Activated CD4-positive, alpha-beta T cell treated with anti-CD3 and anti-CD28 coated beads for 36 hours (primary cell): ENCODE results near the gene MYNN. TPM values are rescaled to one million over a fixed set of nuclear protein-coding genes. Genes with fewer than 3 reads are reported as not detected.
"Not testable (repeated sequence)": the region's sequence is repeated elsewhere in the genome, so short reads cannot be mapped to it uniquely, and the experiment has no call there.

Experiments
- ATAC-seq: fragments of 200-7000 bp; cut with Tn5 transposase; one replicate; pipeline ENCODE4 v1.10.0; 2021; ENCODE audit warnings: mild to moderate bottlenecking, moderate library complexity
- CTCF ChIA-PET: fragments of 350-600 bp; sonication (Branson Sonifier 250); formaldehyde crosslinking; loops from one replicate; lab custom pipeline; 2021; ENCODE audit warnings: antibody characterized with exemption; lab: Charles Lee
- POLR2A ChIA-PET: fragments of 350-600 bp; sonication (Branson Sonifier 250); formaldehyde crosslinking; loops from one replicate; lab custom pipeline; 2021; ENCODE audit warnings: antibody characterized with exemption, inconsistent platforms; lab: Charles Lee
- DNase-seq: peaks from one replicate; pipeline ENCODE4 v3.0.0-alpha.2; 2020
- H3K27ac Mint-ChIP-seq: one replicate; pipeline ENCODE4 v1.8.0; 2021; ENCODE audit warnings: mixed read lengths
- H3K27me3 Mint-ChIP-seq: one replicate; pipeline ENCODE4 v1.8.0; 2021; ENCODE audit warnings: mixed read lengths
- H3K36me3 Mint-ChIP-seq: one replicate; pipeline ENCODE4 v1.8.0; 2021; ENCODE audit warnings: low read depth, mixed read lengths
- H3K4me1 Mint-ChIP-seq: one replicate; pipeline ENCODE4 v1.8.0; 2021; ENCODE audit warnings: mixed read lengths
- H3K4me3 Mint-ChIP-seq: one replicate; pipeline ENCODE4 v1.8.0; 2021; ENCODE audit warnings: mild to moderate bottlenecking, moderate library complexity, mixed read lengths
- H3K9me3 Mint-ChIP-seq: one replicate; pipeline ENCODE4 v1.8.0; 2021; ENCODE audit warnings: low read depth, mixed read lengths
- intact Hi-C, 2 experiments: fragments of 100-400 bp; cut with DNase I in 1 of 2; cut with micrococcal nuclease in 1 of 2; formaldehyde crosslinking; loops; one replicate each; pipeline versions ENCODE4 v1.14.2 to v1.15.1; 2022 to 2024; cut with DNase I, micrococcal nuclease
- total RNA-seq, 2 experiments: library from RNA; stranded (reverse); gene quantifications; one replicate each; pipeline ENCODE4 v1.2.3, GENCODE V29; 2021

MYNN gene
- total RNA-seq: 10 to 100 TPM; 13.6 to 14.2 TPM

- Mint-ChIP-seq H3K4me3 (peak within 1 kb of the TSS; percentile 99), H3K27me3 (no peaks in the 10 kb centered on the region), H3K36me3 (peaks cover 34% of the 10 kb centered on the region), H3K4me1 (peaks cover 45% of the 10 kb centered on the region), H3K27ac (peak within 1 kb of the TSS; percentile 100), H3K9me3 (no peaks in the 10 kb centered on the region)
- ATAC-seq (peak; percentile 80), DNase-seq (peak; percentile 95)
- POLR2A ChIA-PET: interaction anchor here (0.9 to 1.0 kb wide), 3 partner anchors 9 to 194 kb away, joined by 3 to 4 read pairs (median 4); no protein-coding TSS in a partner anchor
- intact Hi-C loops: loop anchor here (1.0 to 10.0 kb wide), 10 partner anchors 8 to 584 kb away; partner anchors contain the start of genes PHC3 (in 2 of the 2), SEC62 (in 2 of the 2), SKIL (in 2 of the 2) and LRRC34 (in 1 of the 2)
- CTCF ChIA-PET: interaction anchor here (0.6 to 2.6 kb wide), 6 partner anchors 10 to 584 kb away, joined by 3 to 15 read pairs (median 6); no protein-coding TSS in a partner anchor
Measured at GRCh38 chr3:169772897-169773816, at the start of gene MYNN. Gene MYNN, plus strand, starts transcription at chr3:169773396. Its CDS starts 900 bp downstream, at chr3:169774296.

- POLR2A ChIA-PET, H3K27ac Mint-ChIP-seq, intact Hi-C loops, H3K36me3 Mint-ChIP-seq, H3K4me3 Mint-ChIP-seq, H3K4me1 Mint-ChIP-seq, DNase-seq, ATAC-seq: not testable (repeated sequence)
- Mint-ChIP-seq H3K27me3 (peaks cover 35% of the 10 kb centered on the region), H3K9me3 (peaks cover 25% of the 10 kb centered on the region)
- CTCF ChIA-PET: interaction anchor here (0.8 to 1.0 kb wide), 2 partner anchors 12 to 289 kb away, joined by 3 to 4 read pairs; no protein-coding TSS in a partner anchor
Measured at GRCh38 chr3:169731857-169732256, 41.3 kb upstream of the MYNN start.

- peaks cover 1% of the 10 kb centered on the region for H3K27me3 Mint-ChIP-seq
- intact Hi-C loops: no loop called here
- H3K4me3 Mint-ChIP-seq: no peak overlapping the region
- ATAC-seq (no peak), DNase-seq (no peak)
- no peaks in the 10 kb centered on the region for H3K4me1 Mint-ChIP-seq
- ChIA-PET POLR2A (no interaction called here), CTCF (interaction anchor here (1.0 kb wide), 1 partner anchor 17 kb away, joined by 3 read pairs; no protein-coding TSS in a partner anchor)
- no peaks in the 10 kb centered on the region for H3K36me3 Mint-ChIP-seq
- no peak overlapping the region for H3K27ac Mint-ChIP-seq
- peaks cover 10% of the 10 kb centered on the region for H3K9me3 Mint-ChIP-seq
Measured at GRCh38 chr3:169739067-169739466, 34.1 kb upstream of the MYNN start.

- ChIA-PET CTCF (interaction anchor here (0.5 to 1.2 kb wide), 11 partner anchors 10 to 889 kb away, joined by 3 to 10 read pairs (median 3); no protein-coding TSS in a partner anchor), POLR2A (no interaction called here)
- intact Hi-C loops: loop anchor here (2.0 to 5.0 kb wide), 3 partner anchors 597 to 1532 kb away; no protein-coding TSS in a partner anchor
- no peak overlapping the region for H3K4me3 Mint-ChIP-seq
- DNase-seq: no peak
- no peak overlapping the region for H3K27ac Mint-ChIP-seq
- no peaks in the 10 kb centered on the region for H3K9me3 Mint-ChIP-seq
- no peaks in the 10 kb centered on the region for H3K36me3 Mint-ChIP-seq
- H3K4me1 Mint-ChIP-seq: peaks cover 16% of the 10 kb centered on the region
- H3K27me3 Mint-ChIP-seq: peaks cover 16% of the 10 kb centered on the region
- no peak for ATAC-seq
Measured at GRCh38 chr3:169744366-169745054, 28.7 kb upstream of the MYNN start.

- H3K9me3 Mint-ChIP-seq: no peaks in the 10 kb centered on the region
- peaks cover 16% of the 10 kb centered on the region for H3K4me1 Mint-ChIP-seq
- ATAC-seq: no peak
- H3K27me3 Mint-ChIP-seq: peaks cover 20% of the 10 kb centered on the region
- no peak overlapping the region for H3K4me3 Mint-ChIP-seq
- intact Hi-C loops: loop anchor here in 1 of 2 experiments (1.0 kb wide), 1 partner anchor 598 kb away; no protein-coding TSS in a partner anchor
- DNase-seq: no peak
- no peaks in the 10 kb centered on the region for H3K36me3 Mint-ChIP-seq
- ChIA-PET CTCF (no interaction called here), POLR2A (no interaction called here)
- H3K27ac Mint-ChIP-seq: no peak overlapping the region
Measured at GRCh38 chr3:169746924-169747323, 26.3 kb upstream of the MYNN start.

GRCh38 chr3:169748670-169749069, 24.5 kb upstream of the MYNN start:
- intact Hi-C loops: no loop called here
- Mint-ChIP-seq H3K4me1 (peaks cover 16% of the 10 kb centered on the region), H3K9me3 (no peaks in the 10 kb centered on the region), H3K27ac (no peak overlapping the region), H3K27me3 (peaks cover 21% of the 10 kb centered on the region), H3K4me3 (no peak overlapping the region), H3K36me3 (no peaks in the 10 kb centered on the region)
- CTCF ChIA-PET: no interaction called here
- POLR2A ChIA-PET: no interaction called here
- DNase-seq (no peak), ATAC-seq (peak; percentile 96)

- H3K27ac Mint-ChIP-seq: no peak overlapping the region
- intact Hi-C loops: no loop called here
- H3K4me3 Mint-ChIP-seq: no peak overlapping the region
Measured at GRCh38 chr3:169750665-169751064, 22.5 kb upstream of the MYNN start.

GRCh38 chr3:169751875-169752274, 21.3 kb upstream of the MYNN start:
- no peaks in the 10 kb centered on the region for H3K9me3 Mint-ChIP-seq
- peaks cover 13% of the 10 kb centered on the region for H3K27me3 Mint-ChIP-seq
- intact Hi-C loops: no loop called here
- H3K4me1 Mint-ChIP-seq: peaks cover 11% of the 10 kb centered on the region
- no peak overlapping the region for H3K27ac Mint-ChIP-seq
- ATAC-seq: no peak
- no peaks in the 10 kb centered on the region for H3K36me3 Mint-ChIP-seq
- ChIA-PET POLR2A (no interaction called here), CTCF (no interaction called here)
- H3K4me3 Mint-ChIP-seq: no peak overlapping the region
- no peak for DNase-seq

More at GRCh38 chr3:169750665-169751064, 22.5 kb upstream of the MYNN start:
- Mint-ChIP-seq H3K36me3 (no peaks in the 10 kb centered on the region), H3K9me3 (no peaks in the 10 kb centered on the region), H3K27me3 (peaks cover 21% of the 10 kb centered on the region), H3K4me1 (peaks cover 11% of the 10 kb centered on the region)
- ATAC-seq: no peak
- no peak for DNase-seq
- ChIA-PET CTCF (no interaction called here), POLR2A (no interaction called here)

GRCh38 chr3:169754711-169755110, 18.5 kb upstream of the MYNN start:
- intact Hi-C loops: no loop called here
- ChIA-PET POLR2A (no interaction called here), CTCF (interaction anchor here (1.2 kb wide), 3 partner anchors 10 to 191 kb away, joined by 3 to 4 read pairs (median 4); no protein-coding TSS in a partner anchor)
- no peak for ATAC-seq
- Mint-ChIP-seq H3K27ac (no peak overlapping the region), H3K27me3 (peaks cover 5% of the 10 kb centered on the region), H3K4me3 (no peak overlapping the region), H3K4me1 (peaks cover 14% of the 10 kb centered on the region), H3K9me3 (no peaks in the 10 kb centered on the region), H3K36me3 (no peaks in the 10 kb centered on the region)
- no peak for DNase-seq

GRCh38 chr3:169755488-169755887, 17.7 kb upstream of the MYNN start:
- POLR2A ChIA-PET: no interaction called here
- DNase-seq (no peak), ATAC-seq (no peak)
- Mint-ChIP-seq H3K27me3 (peaks cover 3% of the 10 kb centered on the region), H3K4me1 (peaks cover 17% of the 10 kb centered on the region), H3K4me3 (no peak overlapping the region), H3K27ac (no peak overlapping the region), H3K9me3 (no peaks in the 10 kb centered on the region), H3K36me3 (no peaks in the 10 kb centered on the region)
- CTCF ChIA-PET: interaction anchor here (1.2 kb wide), 2 partner anchors 87 to 190 kb away, joined by 4 read pairs; no protein-coding TSS in a partner anchor
- intact Hi-C loops: no loop called here
